Measurements from ENCODE around the gene KATNB1.

Gene KATNB1

DNA sequence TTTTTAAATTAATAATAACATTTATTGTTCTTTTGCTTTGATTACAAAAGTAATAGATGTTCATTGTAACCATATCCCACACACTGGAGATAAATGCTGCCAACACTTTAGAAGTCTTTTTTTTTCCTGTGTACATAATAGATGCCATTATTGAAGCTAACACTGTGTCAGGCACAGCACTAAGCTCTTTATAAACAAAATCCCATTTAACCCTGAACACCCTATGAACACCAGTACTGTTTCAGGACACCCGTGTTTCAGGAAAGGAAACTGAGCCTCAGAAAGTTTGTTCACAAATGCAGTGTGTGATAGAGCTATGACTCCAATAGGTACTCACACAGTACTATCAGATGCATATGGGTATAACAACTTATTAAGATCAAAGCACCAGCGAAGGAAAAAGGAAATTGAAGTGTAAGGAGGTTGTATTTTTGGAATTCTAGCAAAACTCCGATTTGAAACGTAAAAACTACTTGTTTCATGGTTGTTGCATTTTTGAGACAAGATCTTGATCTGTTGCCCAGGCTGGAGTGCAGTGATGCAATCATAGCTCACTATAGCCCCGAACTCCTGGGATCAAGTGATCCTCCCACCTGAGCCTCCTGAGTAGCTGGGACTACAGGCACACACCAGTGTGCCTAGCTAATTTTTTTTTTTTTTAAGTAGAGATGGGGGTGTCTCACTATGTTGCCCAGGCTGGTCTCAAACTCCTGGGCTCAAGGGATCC is 68.7 kb downstream of the KATNB1 start:
- no peak overlapping the region for H3K4me3 ChIP-seq (ENCODE audit: low read depth, low read length)

DNA sequence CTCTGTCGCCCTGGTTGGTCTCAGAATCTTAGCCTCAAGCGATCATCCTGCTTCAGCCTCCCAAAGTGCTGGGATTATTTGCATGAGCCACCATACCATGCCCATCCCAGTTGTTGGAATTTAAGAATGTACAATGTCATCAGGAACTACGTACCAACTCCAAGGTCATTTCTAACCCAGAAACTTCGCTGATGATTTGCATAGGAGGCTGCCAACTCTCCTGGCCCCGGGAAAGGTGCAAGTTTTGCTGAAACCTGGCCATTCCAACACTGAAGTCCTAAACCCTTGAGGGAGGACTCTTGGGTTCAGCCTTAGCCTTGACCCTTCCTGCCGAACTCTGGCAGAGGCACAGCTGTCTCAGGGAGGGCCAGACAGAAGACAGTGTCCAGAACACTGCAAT is 69.6 kb downstream of the KATNB1 start:
- H3K4me3 ChIP-seq (ENCODE audit: low read depth, low read length) = no peak overlapping the region
